ENCODE measurements around the gene ADAM30.

Gene ADAM30

GRCh38 chr1:119874186-119874585, 22.1 kb downstream of the ADAM30 start:
- TF ChIP-seq CTCF (IDR thresholded peaks at IDR 0.05; ENCODE audit: low read depth, low read length), result no peak
- no peak overlapping the region for H3K4me3 ChIP-seq (ENCODE audit: low read depth, low read length)

GRCh38 chr1:119873135-119874015, 22.9 kb downstream of the ADAM30 start:
- no peak for TF ChIP-seq CTCF (IDR thresholded peaks at IDR 0.05; ENCODE audit: low read depth, low read length)
- no peak overlapping the region for H3K4me3 ChIP-seq (ENCODE audit: low read depth, low read length)

GRCh38 chr1:119871881-119872280, 24.4 kb downstream of the ADAM30 start:
- TF ChIP-seq CTCF (IDR thresholded peaks at IDR 0.05; ENCODE audit: low read depth, low read length), result no peak
- H3K4me3 ChIP-seq (ENCODE audit: low read depth, low read length), result no peak overlapping the region

- H3K4me3 ChIP-seq (ENCODE audit: low read depth, low read length), result no peak overlapping the region
- peak; percentile 99 for TF ChIP-seq CTCF (IDR thresholded peaks at IDR 0.05; ENCODE audit: low read depth, low read length)
Measured at GRCh38 chr1:119870917-119871596, 25.3 kb downstream of the ADAM30 start.

- H3K4me3 ChIP-seq (ENCODE audit: low read depth, low read length), result no peak overlapping the region
- TF ChIP-seq CTCF (IDR thresholded peaks at IDR 0.05; ENCODE audit: low read depth, low read length), result no peak
Measured at GRCh38 chr1:119869995-119870394, 26.3 kb downstream of the ADAM30 start.

GRCh38 chr1:119868176-119868575, 28.1 kb downstream of the ADAM30 start:
- TF ChIP-seq CTCF (IDR thresholded peaks at IDR 0.05; ENCODE audit: low read depth, low read length), result no peak
- H3K4me3 ChIP-seq (ENCODE audit: low read depth, low read length), result no peak overlapping the region

GRCh38 chr1:119866451-119866850, 29.9 kb downstream of the ADAM30 start:
- no peak for TF ChIP-seq CTCF (IDR thresholded peaks at IDR 0.05; ENCODE audit: low read depth, low read length)
- no peak overlapping the region for H3K4me3 ChIP-seq (ENCODE audit: low read depth, low read length)

Measured in WI38 (cell line).